RWPE2 (cell line): ENCODE measurements around the gene PPCS.

ENCODE experiments used
- ATAC-seq: fragments of 200-7000 bp; cut with Tn5 transposase; 3 replicates; pipeline ENCODE4 v1.9.1; 2021; ENCODE audit warnings: low read depth
- DNase-seq: peaks from one replicate; pipeline ENCODE4 v3.0.0-alpha.2; 2020; ENCODE audit warnings: low spot score
- H3K27ac ChIP-seq: fragments of 450-650 bp; 2 replicates; pipeline ENCODE4 v1.5.1; 2017; ENCODE audit warnings: mild to moderate bottlenecking; ENCODE audit not compliant: poor library complexity, severe bottlenecking
- H3K27me3 ChIP-seq: fragments of 250-450 bp; sonication (Bioruptor Pico); 2 replicates; pipeline ENCODE4 v1.5.1; 2021; ENCODE audit warnings: mild to moderate bottlenecking, moderate library complexity; ENCODE audit not compliant: insufficient read depth, poor library complexity, severe bottlenecking
- H3K36me3 ChIP-seq: fragments of 250-450 bp; sonication (Bioruptor Pico); 2 replicates; pipeline ENCODE4 v1.5.1; 2020; ENCODE audit warnings: low read depth, mild to moderate bottlenecking, moderate library complexity
- H3K4me1 ChIP-seq: fragments of 250-450 bp; sonication (Bioruptor Pico); 2 replicates; pipeline ENCODE4 v1.5.1; 2021; ENCODE audit warnings: mild to moderate bottlenecking, moderate library complexity; ENCODE audit not compliant: insufficient read depth, poor library complexity, severe bottlenecking
- H3K4me3 ChIP-seq: fragments of 250-450 bp; sonication (Bioruptor Pico); 2 replicates; pipeline ENCODE4 v1.5.1; 2021; ENCODE audit warnings: mild to moderate bottlenecking, moderate library complexity; ENCODE audit not compliant: severe bottlenecking
- H3K9me3 ChIP-seq: fragments of 250-450 bp; sonication (Bioruptor Pico); 2 replicates; pipeline ENCODE4 v1.5.1; 2021; ENCODE audit warnings: mild to moderate bottlenecking, moderate library complexity; ENCODE audit not compliant: severe bottlenecking
- CTCF ChIP-seq: fragments of 450-650 bp; IDR thresholded peaks from one replicate; pipeline ENCODE4 v1.5.1; 2017; ENCODE audit warnings: mild to moderate bottlenecking, moderate library complexity; ENCODE audit not compliant: poor library complexity, severe bottlenecking

The PPCS gene

GRCh38 chr1:42506576-42506975, 50.2 kb downstream of the PPCS start:
- Histone ChIP-seq H3K36me3 (no peaks in the 10 kb centered on the region), H3K9me3 (peaks cover 36% of the 10 kb centered on the region), H3K27ac (no peak overlapping the region), H3K4me1 (no peaks in the 10 kb centered on the region), H3K4me3 (no peak overlapping the region), H3K27me3 (no peaks in the 10 kb centered on the region)
- DNase-seq: no peak
- ATAC-seq: no peak
- no peak for TF ChIP-seq CTCF
